ENCODE results near the gene CELF6.

Gene CELF6

DNA sequence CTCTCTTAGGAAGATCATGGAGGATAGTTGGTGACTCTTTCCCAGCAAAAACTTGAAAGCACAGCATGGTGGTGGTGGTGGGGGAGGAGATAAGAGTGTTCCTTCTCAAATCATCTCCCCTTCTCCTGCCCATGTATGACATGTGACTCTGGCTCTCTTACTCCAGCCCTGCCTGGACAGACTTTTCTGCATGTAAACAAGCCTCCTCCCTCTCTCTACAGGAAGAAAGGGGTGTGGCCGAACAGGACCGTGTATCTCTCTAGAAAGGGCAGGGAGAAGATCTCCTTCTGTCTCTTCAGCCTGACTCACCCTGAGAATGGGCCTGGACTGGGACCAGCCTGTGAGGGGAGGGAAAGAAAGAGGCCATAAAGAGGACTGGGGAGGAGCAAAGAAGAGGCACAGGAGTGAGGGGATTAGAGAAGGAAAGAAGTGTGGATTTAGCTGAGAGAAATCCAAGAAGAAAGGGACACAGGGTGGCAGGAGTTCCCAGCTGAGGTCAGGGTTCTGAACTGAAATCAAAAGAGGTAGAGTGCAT is 1.5 kb downstream of the CELF6 start:
- H3K27me3 ChIP-seq (ENCODE audit: insufficient read depth, poor library complexity, severe bottlenecking) = no peaks in the 10 kb centered on the region
- H3K4me3 ChIP-seq (replicated peaks; ENCODE audit: insufficient read depth, low read length) = no peak overlapping the region
- H3K27ac ChIP-seq (replicated peaks) = no peak overlapping the region
- no peak for DNase-seq (ENCODE audit: low read depth in 1 of 2, low spot score in 1 of 2)
- TF ChIP-seq SPI1 (IDR thresholded peaks at IDR 0.05; ENCODE audit: borderline replicate concordance, low read depth) (no peak), POLR2AphosphoS5 (IDR thresholded peaks at IDR 0.05; ENCODE audit: low read depth) (no peak), GABPA (IDR thresholded peaks at IDR 0.05; ENCODE audit: low read depth) (no peak)
- TF ChIP-seq, protein P1, sequence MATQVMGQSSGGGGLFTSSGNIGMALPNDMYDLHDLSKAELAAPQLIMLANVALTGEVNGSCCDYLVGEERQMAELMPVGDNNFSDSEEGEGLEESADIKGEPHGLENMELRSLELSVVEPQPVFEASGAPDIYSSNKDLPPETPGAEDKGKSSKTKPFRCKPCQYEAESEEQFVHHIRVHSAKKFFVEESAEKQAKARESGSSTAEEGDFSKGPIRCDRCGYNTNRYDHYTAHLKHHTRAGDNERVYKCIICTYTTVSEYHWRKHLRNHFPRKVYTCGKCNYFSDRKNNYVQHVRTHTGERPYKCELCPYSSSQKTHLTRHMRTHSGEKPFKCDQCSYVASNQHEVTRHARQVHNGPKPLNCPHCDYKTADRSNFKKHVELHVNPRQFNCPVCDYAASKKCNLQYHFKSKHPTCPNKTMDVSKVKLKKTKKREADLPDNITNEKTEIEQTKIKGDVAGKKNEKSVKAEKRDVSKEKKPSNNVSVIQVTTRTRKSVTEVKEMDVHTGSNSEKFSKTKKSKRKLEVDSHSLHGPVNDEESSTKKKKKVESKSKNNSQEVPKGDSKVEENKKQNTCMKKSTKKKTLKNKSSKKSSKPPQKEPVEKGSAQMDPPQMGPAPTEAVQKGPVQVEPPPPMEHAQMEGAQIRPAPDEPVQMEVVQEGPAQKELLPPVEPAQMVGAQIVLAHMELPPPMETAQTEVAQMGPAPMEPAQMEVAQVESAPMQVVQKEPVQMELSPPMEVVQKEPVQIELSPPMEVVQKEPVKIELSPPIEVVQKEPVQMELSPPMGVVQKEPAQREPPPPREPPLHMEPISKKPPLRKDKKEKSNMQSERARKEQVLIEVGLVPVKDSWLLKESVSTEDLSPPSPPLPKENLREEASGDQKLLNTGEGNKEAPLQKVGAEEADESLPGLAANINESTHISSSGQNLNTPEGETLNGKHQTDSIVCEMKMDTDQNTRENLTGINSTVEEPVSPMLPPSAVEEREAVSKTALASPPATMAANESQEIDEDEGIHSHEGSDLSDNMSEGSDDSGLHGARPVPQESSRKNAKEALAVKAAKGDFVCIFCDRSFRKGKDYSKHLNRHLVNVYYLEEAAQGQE (IDR thresholded peaks at IDR 0.05; ENCODE audit: insufficient replicate concordance, low read depth) = no peak
- TF ChIP-seq, protein P2, sequence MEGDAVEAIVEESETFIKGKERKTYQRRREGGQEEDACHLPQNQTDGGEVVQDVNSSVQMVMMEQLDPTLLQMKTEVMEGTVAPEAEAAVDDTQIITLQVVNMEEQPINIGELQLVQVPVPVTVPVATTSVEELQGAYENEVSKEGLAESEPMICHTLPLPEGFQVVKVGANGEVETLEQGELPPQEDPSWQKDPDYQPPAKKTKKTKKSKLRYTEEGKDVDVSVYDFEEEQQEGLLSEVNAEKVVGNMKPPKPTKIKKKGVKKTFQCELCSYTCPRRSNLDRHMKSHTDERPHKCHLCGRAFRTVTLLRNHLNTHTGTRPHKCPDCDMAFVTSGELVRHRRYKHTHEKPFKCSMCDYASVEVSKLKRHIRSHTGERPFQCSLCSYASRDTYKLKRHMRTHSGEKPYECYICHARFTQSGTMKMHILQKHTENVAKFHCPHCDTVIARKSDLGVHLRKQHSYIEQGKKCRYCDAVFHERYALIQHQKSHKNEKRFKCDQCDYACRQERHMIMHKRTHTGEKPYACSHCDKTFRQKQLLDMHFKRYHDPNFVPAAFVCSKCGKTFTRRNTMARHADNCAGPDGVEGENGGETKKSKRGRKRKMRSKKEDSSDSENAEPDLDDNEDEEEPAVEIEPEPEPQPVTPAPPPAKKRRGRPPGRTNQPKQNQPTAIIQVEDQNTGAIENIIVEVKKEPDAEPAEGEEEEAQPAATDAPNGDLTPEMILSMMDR (IDR thresholded peaks at IDR 0.05; ENCODE audit: insufficient read depth, low read length) = no peak

DNA sequence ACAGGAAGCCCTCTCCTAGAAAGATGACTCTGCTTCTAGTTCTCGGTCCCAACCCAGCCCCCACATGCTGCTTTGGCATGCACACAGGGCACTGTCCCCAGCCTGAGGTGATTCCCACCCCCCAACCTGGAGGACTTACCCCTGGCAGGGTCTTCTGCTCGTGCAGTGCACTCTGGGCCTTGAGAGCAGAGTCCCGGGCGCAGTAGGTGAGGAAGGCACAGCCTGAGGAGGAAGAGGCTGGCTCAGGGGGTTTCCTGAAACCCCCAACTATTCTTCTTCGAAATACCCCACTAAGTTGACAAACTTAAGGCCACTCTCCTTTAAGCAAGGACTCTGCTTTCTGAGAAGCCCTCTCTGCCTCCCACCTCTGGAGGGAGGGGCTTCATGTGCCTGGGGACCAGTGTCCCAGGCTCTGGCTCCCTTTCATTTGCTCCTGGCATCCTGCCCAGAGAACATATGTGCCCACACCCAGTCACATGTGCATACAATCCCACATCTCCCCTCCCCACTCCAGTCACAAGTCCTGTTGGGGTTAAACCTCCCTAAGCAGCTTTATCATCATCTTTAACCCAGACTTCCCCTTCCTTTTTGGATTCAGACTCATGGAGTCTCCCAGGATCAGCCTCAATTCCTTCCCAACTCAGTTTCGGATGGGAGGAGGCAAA is 4.1 kb downstream of the CELF6 start:
- Histone ChIP-seq H3K27ac (replicated peaks) (no peak overlapping the region), H3K27me3 (ENCODE audit: insufficient read depth, poor library complexity, severe bottlenecking) (no peaks in the 10 kb centered on the region), H3K4me3 (replicated peaks; ENCODE audit: insufficient read depth, low read length) (no peak overlapping the region)
- TF ChIP-seq POLR2AphosphoS5 (IDR thresholded peaks at IDR 0.05; ENCODE audit: low read depth) (no peak), SPI1 (IDR thresholded peaks at IDR 0.05; ENCODE audit: borderline replicate concordance, low read depth) (no peak), GABPA (IDR thresholded peaks at IDR 0.05; ENCODE audit: low read depth) (no peak)
- TF ChIP-seq, protein P1 (IDR thresholded peaks at IDR 0.05; ENCODE audit: insufficient replicate concordance, low read depth) = no peak
- TF ChIP-seq, protein P2 (IDR thresholded peaks at IDR 0.05; ENCODE audit: insufficient read depth, low read length) = no peak
- no peak for DNase-seq (ENCODE audit: low read depth in 1 of 2, low spot score in 1 of 2)

DNA sequence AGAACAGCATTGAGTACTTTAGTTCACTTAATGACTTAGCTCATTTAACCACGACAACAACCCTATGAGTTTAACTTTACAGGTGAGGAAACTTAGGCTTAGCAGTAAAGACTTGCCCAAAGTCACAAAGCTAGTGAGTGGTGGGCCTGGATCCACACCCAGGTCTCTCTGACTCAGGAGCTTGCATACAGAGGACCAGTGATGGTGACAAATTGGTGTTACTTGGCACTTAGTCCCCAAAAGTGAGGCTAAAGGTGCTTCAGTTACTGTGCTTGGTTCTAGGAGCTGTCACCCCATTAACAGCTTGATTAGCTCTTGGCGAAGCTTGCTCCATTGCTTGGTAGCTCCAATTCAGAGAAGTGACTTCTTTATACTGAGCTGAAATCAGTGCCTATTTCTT is 6.1 kb downstream of the CELF6 start:
- TF ChIP-seq GABPA (IDR thresholded peaks at IDR 0.05; ENCODE audit: low read depth) = no peak
- TF ChIP-seq, protein P1 (IDR thresholded peaks at IDR 0.05; ENCODE audit: insufficient replicate concordance, low read depth) = no peak
- TF ChIP-seq POLR2AphosphoS5 (IDR thresholded peaks at IDR 0.05; ENCODE audit: low read depth) = no peak
- TF ChIP-seq, protein P2 (IDR thresholded peaks at IDR 0.05; ENCODE audit: insufficient read depth, low read length) = no peak
- TF ChIP-seq SPI1 (IDR thresholded peaks at IDR 0.05; ENCODE audit: borderline replicate concordance, low read depth) = no peak
- DNase-seq (ENCODE audit: low read depth in 1 of 2, low spot score in 1 of 2) = no peak
- Histone ChIP-seq H3K27ac (replicated peaks) (no peak overlapping the region), H3K27me3 (ENCODE audit: insufficient read depth, poor library complexity, severe bottlenecking) (no peaks in the 10 kb centered on the region), H3K4me3 (replicated peaks; ENCODE audit: insufficient read depth, low read length) (no peak overlapping the region)
